Raji (cell line): ENCODE measurements around the gene TMEM236.

Experiments
- POLR2A ChIP-seq: IDR thresholded peaks from 2 replicates; pipeline ENCODE4 v1.6.1; 2011; ENCODE audit warnings: low read depth, low read length, control low read depth; ENCODE audit not compliant: insufficient read depth

TMEM236 gene, protein sequence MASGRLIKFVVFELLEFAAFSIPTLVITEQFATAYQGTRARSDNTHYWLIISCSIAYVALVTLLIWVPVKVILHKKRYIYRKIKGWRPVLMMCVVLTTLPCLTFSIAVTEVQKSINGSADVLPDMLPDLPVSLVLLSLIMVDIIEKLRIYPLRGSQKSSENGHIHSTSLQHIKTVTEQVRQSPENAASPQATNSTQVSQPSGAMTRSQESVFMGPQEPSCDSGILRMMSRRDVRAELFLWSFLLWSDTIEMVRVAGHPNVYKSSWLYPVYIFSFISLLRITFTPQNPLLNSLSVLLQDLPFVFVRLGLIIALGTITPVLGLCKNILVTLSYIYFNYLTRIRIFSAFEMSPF

DNA sequence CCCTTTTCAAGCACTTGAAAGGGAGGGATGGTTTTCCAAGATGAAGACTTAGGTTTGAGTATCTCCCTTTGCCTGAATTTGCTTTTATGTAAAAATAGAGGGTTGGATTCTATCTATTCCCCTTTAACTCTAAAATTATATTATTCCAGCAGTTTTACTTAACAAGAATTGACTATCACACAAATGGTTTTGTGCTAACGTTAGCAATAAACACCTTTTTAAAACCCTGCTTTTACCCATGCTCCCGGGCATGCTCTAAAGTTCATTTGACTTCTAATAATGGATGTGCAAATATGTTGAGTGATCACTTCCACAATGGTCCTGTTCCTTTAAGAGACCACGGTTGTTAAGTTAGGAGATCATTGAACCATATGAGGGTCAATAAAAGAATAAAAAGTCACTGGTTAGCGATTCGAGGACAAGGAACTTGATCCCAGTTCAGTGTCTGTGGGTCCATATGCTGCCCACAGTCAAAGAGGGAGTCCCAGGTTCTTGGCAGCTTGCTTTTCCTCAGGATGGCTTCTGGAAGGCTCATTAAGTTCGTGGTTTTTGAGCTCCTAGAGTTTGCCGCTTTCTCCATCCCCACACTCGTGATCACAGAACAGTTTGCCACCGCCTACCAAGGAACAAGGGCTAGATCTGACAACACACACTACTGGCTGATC lies at the start of gene TMEM236:
TMEM236 (plus strand) TSS at position 421 of the 665 bp plus-strand sequence; CDS start at position 516, 95 bp downstream.
- TF ChIP-seq POLR2A = no peak

DNA sequence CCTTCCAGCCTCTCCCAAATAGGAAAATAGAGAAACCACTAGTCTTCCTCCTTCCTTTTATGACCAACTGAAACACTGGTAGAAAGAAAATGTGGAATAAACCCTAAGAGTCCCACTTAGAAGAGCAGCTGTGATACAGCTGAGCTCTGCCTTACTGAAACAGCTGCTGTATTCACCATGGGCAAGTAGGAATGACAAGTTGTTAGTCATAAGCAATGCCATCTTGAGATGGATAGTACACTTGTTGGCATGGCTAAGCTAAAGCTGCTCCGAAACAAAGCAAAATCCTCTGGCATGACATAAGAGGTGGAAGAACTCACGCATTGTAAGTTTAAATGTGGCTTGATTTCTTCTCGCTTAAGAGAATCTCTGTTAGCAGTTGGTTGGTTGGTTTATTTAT lies 48.3 kb upstream of the TMEM236 start:
- no peak for TF ChIP-seq POLR2A

DNA sequence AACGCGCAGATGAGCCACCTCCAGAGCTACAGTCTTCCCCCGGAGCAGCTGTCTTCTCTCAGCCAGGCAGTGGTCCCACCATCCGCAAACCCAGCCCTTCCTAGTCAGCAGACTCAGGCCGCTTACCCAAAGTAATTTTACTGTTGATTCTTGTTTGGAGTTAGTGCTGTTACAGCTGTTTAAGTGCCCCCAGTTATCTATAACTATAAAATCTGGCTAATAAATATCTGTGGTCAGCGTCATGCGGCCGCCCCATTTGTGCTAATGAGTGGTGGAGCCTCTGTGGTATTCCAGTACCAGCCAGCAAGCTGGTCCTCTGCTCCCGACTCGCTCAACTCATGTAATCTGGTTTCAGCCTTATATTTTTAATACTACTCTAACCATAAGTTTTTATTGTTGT lies 43.2 kb upstream of the TMEM236 start:
- no peak for TF ChIP-seq POLR2A

DNA sequence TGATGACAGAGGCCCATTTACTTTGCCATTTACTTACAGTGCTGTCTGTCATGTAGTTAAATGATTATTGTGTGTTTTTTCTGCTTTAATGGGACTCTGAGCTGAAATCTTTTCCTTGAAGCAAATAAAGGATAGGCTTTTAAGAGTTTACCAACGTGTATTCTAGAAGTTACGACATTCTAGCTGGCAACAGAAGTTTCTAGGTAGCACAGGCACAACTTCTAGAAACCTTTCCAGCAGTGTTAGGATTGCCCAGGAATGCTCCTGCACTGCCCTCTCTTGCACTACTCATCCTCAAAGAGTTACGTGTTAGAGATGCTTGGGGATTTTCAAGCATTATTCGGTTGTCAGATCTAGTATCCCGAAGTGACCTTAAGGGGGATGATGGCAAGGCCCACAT lies 42.5 kb upstream of the TMEM236 start:
- TF ChIP-seq POLR2A = no peak

DNA sequence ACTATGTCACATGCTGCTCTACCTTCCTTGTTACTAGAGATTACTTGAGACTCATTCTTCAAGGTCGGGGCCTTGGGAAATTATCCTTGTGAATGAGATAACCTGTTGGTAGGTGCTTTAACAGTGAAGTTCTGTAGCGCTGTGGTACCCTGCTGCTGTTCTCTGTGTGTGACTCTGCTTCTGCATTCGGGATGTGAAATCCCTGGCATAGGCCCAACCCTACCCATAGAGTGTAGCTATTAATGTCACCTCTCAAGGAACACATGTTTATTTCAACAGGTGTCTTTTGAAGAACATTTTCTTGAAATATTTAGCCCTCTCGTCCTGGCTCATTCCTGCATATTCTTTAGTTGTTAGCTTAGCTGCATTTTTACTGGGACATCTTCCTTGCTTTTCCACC lies 41.8 kb upstream of the TMEM236 start:
- no peak for TF ChIP-seq POLR2A

DNA sequence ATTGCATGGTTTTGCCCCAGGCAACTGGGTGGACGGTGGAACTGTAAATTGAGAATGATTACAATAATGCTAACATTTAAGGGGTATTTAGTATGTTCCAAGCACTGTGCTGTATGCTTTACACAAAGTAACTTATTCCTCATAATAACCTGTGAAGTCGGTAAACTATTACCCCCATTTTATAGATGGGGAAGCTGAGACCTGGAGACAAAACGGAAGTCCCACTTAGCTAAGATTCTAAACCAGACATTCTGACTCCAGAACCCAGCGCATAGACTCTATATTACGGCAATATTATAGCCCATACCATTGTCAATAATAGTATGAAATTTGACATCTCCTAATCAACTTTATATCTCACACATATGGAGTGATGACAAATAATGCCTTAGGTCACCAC lies 39.9 kb upstream of the TMEM236 start:
- TF ChIP-seq POLR2A = no peak

DNA sequence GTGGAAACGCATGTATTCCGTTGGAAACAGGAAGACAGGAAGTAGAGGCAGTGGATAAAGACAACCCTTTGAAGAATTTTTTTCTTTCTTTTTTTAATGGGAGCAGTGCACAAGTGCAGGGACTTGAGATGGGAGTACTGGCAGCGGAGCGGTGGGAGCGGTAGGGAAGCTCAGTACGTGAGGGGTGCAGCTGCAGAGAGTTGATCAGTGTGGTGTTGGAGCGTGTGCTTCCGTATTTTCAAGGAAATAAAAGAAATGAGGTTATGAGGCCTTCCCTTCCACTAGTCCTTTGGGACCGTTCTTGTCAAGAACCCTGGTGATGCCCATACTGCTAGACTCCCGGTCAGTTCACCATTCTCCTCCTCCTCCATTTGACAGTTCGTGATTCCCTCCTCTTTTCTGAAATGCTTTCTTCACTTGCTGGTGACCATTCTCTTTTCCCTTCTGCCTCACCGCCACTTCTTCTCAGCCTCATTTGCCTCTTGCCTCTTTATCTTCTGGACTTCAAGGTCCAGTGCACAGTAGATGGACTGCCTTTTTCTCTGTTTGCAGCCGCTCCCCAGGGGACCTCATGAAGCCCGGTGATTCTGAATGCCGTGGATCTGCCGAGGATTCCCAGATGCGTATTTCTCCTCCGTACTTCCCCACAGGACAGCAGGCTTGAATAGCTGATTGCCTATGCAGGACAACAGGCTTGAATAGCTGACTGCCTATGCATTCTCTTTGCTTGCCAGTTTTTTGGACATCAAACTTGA lies 39.1 kb upstream of the TMEM236 start:
- TF ChIP-seq POLR2A = no peak

DNA sequence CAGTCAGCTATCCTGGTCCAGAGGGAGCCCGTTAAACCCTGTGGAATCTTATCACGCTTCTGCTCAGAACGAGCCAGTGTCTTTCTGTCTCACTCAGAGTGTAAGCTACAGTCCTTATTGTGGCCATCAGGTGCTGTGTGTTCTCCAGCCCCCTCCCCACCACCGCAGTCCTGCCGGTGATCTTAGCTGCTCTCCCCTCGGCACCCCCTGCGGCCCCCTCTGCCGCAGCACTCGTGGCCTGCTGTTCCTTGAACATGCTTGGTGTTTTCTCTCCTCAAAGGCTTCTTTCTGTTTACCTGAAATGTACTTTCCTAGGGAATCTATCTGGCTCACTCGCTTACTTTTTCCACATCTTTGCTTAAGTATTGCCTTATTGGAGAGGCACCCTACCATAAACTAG lies 38.2 kb upstream of the TMEM236 start:
- TF ChIP-seq POLR2A = no peak

DNA sequence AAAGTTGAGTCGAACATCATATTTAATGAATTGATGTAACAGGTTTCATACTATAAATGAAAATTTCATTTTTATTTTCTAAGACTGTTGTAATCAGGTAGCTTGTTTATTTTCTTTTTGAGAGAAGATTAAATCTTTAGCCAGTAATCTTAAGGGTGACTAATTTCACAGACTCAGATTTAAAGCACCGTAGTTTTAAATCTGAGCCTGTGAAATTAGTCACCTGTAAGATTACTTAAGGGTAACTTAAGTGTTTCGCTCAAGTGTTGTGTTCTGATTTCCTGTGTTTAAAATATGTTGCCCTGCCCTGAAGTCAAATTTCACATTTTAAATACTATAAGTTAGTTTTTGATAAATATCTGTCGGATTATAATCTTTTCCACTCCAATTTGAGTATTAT lies 35.8 kb upstream of the TMEM236 start:
- TF ChIP-seq POLR2A = no peak

DNA sequence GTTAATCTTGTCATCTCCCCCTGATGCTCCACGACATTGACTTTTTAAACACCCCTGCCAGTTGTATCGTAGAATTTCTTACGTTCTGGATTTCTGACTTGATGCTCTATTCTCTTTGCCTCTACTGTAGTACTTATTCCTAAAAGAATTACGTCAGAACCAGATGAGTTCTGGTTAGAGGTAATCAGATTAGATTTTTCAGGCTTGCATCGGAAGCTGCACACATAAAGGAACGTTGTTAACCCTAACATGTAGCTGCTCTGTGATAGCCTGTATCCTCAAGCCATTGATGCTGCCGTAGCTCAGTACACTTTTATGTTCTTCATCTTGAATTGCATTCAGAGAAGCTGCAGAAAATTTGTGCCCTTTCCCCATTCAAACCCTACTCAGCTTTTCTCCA lies 26.3 kb upstream of the TMEM236 start:
- no peak for TF ChIP-seq POLR2A

DNA sequence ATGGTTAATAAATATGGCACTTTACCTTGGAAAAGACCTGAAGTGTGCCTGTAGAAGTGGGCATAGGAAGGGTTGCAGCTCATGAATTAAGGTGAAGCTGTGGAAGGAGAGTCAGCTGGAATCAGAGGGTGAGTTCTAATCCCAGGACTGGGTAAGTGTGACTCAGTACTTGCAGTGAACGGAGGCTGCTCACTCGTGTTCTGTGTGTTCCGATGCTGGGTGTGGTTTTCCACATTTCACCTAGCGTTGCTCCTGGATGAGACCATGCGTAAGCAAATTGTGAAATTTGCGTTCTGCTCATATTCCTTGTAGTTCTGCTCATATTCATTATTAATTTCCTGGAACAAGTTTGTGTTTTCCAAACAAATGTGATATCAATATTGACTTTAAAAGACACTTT lies 22.4 kb upstream of the TMEM236 start:
- no peak for TF ChIP-seq POLR2A

DNA sequence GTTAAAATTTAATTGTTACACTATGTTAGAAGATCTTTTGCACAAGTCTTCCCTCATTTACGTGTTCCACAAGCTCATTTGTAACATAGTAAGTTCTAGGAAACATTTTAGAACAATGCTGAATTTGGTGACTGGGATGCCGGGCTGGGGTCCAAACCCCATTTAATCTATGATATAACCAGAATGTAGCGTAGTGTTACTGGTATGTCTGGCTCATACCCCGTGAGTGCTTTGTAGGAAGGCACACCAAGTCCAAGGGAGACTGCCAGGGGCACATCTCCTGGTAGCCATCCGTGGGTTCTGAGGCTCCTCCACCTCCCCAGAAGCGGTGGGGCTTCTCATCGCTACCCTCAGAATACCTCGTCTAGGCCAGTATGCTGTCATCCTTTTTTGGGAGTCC lies 21.3 kb upstream of the TMEM236 start:
- no peak for TF ChIP-seq POLR2A

DNA sequence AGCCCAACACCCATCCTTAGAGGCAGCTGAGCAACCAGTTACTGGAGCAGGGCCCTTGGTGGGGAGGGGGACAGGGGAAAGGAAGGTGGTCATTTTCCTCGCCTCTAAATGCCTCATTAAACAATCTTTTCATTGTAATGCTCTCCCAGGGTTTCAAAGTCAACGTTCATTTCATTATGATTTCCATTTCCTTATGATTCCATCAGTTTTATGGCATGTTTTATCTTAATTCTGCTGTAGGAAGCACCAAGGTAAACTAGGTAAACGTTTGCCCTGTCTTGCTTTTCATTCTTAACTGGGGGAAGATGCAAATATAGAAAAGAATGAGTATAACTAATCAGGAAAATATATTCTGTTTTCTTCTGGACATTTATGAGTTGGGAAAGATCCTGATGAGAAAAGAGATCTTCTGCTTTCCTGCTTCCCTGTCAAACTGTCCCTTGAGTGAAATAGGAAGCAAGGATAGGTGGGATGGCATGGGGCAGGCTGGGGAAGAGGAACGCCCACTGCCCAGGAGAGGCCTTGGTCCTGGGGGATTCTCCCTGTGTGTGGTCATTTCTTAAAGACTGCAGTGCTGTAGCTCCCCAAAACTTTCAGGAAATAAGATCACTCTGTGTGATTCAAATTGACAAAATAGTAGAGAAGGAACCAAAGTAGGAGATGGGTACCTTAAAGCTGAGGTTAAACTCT lies 20.5 kb upstream of the TMEM236 start:
- TF ChIP-seq POLR2A = no peak

DNA sequence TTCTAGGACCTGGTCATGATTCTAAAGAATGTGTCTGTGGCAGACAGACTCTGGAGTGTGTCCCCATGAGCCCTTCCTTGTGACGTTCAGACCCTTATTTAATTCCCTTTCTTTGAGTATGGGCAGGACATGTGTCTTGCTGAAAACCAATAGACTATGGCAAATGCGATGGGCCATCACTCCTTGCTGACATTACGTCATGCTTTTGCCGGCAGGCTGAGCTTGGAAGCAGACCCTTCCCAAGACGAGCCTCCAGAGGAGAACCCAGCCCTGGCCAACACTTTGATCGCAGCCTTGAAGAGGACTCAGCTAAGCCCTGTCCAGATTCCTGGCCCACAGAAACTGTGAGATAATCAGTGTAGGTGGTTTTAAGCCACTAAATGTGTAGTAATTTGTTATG lies 18.4 kb upstream of the TMEM236 start:
- TF ChIP-seq POLR2A = no peak

DNA sequence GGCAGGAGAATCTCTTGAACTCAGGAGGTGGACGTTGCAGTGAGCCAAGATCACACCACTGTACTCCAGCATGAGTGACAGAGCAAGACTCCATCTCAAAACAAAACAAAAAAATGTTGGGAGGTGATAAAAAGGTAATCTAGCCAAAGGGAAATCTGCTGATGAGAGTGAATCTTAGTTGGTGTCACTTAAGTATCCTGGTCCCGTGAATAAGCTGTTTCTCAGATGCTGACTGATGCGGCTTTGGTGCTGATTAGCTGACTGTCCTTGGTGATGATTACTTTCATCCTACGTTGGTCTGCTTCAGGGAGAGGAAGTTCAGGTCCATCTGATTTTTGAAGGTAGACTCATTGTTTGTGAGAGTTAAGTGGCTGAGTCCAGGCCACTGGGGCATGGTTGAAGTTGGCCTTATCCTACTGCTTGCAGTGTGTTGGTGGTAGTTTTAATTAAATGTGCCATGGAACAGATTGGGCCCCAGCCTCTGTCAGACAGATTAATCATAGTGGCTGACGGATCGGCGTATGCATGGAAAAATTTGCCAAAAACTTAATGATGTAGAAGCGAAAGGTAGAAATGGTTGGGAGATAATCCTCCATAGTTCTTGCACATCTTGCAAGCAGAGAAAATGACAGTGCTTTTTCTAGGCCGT lies 17.4 kb upstream of the TMEM236 start:
- TF ChIP-seq POLR2A = no peak

DNA sequence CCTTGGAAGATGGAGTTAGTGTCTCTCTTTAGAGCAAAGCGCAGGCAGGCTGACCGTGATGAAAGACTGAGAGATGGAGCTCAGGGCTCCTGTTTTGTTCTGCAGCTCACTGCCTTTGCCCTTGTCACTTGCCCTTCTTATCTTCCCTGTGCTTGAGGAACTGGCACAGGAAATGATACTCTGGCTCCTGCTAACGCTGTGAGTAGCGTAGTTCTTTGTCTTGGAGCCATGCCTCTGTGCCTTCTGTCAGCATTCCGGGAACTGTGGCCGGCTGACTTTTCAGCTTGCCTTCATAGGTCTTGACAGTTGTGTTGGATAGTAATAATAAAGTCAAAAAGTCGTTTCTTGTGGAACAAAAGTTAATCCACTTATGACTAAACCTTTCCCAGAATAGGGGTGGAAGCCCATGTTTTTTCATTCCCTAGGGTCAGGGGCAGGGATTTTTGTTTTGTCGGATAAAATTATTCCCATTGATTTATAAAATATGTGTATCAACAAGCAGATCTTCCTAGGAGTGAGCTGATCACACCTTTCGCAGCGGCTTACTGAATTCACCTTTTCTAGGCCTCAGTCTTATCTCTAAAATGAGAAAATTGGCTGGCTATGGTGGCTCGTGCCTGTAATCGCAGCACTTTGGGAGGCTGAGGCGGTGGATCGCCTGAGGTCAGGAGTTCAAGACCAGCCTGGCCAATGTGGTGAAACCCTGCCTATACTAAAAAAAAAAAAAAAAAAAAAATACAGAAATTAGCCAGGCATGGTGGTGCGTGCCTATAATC lies 16.6 kb upstream of the TMEM236 start:
- no peak for TF ChIP-seq POLR2A
